BJ (cell line): ENCODE measurements around the gene GPANK1. TPM values are rescaled to one million over a fixed set of nuclear protein-coding genes. Genes with fewer than 3 reads are reported as not detected.

Experiments used
- CTCF ChIA-PET: fragments of 350-600 bp; formaldehyde crosslinking; extraction: SDS; loops from one replicate; lab custom pipeline; 2021; ENCODE audit warnings: antibody characterized with exemption, inconsistent platforms; lab: Yijun Ruan, JAX
- POLR2A ChIA-PET: fragments of 300-600 bp; sonication (Branson Sonifier 250); formaldehyde crosslinking; extraction: SDS; loops from one replicate; lab custom pipeline; 2021; ENCODE audit warnings: antibody characterized with exemption; lab: Charles Lee
- DNase-seq: peaks from one replicate; pipeline ENCODE4 v3.0.0-alpha.2; 2011; ENCODE audit warnings: low read depth
- H3K27me3 ChIP-seq: 2 replicates; pipeline ENCODE4 v1.6.0; 2011; ENCODE audit warnings: low read length; ENCODE audit not compliant: control insufficient read depth, insufficient read depth
- H3K36me3 ChIP-seq: 2 replicates; pipeline ENCODE4 v1.5.1; 2011; ENCODE audit warnings: low read length; ENCODE audit not compliant: control insufficient read depth, insufficient read depth
- H3K4me3 ChIP-seq: 2 replicates; pipeline ENCODE4 v1.5.1; 2011; ENCODE audit warnings: low read depth, mild to moderate bottlenecking, control low read depth, low read length
- polyA plus RNA-seq: library from polyadenylated mRNA; depleted of rRNA; stranded (reverse); fragments of >200 nt; gene quantifications from 2 replicates; pipeline ENCODE4 v1.2.3, GENCODE V29; 2011
- TF ChIP-seq, protein P1 (sequence below): IDR thresholded peaks from 2 replicates; pipeline ENCODE4 v1.5.1; 2011; ENCODE audit warnings: low read depth, mild to moderate bottlenecking, control low read depth, inconsistent platforms, low read length, moderate library complexity; ENCODE audit not compliant: insufficient read depth

GPANK1 gene
- polyA plus RNA-seq, 1 experiment: 15.0 TPM

DNA sequence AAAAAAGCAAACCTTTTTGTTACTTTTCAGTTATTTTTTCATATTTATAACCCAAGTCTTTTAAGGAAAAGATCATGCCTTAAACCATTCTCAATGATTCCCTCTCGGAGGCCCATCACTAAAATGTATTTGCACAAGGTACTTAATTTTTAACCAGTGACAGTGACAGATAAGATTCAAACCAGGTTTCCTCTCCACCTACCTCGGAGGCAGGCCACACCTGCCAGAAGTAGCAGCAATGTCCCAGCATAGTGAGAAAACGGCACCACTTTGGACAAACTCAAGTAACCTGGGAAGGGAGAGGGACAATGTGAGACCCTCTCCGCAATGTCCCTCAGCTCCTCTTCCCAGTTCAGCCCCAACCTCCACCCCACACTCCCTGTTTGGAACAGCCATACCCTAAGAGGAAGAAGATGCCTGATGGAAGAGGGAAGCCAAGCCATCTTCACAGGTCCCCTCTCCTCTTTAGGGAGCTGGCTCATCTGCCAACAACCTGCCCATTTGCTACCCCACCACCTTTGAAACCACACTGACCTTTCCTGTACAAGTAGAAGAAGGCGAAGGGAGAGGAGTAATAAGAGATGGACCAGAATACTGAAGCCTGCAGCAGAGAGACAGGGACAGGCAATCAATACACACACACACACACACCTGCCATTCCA, 36.1 kb upstream of the GPANK1 start:
- Histone ChIP-seq H3K4me3 (no peak overlapping the region), H3K27me3 (no peaks in the 10 kb centered on the region), H3K36me3 (peaks cover 3% of the 10 kb centered on the region; the same call in 1 of the 2 replicates)
- ChIA-PET CTCF (interaction anchor here (0.5 to 2.0 kb wide), 2 partner anchors 69 to 88 kb away, joined by 3 to 5 read pairs; no protein-coding TSS in a partner anchor), POLR2A (no interaction called here)
- TF ChIP-seq, protein P1, sequence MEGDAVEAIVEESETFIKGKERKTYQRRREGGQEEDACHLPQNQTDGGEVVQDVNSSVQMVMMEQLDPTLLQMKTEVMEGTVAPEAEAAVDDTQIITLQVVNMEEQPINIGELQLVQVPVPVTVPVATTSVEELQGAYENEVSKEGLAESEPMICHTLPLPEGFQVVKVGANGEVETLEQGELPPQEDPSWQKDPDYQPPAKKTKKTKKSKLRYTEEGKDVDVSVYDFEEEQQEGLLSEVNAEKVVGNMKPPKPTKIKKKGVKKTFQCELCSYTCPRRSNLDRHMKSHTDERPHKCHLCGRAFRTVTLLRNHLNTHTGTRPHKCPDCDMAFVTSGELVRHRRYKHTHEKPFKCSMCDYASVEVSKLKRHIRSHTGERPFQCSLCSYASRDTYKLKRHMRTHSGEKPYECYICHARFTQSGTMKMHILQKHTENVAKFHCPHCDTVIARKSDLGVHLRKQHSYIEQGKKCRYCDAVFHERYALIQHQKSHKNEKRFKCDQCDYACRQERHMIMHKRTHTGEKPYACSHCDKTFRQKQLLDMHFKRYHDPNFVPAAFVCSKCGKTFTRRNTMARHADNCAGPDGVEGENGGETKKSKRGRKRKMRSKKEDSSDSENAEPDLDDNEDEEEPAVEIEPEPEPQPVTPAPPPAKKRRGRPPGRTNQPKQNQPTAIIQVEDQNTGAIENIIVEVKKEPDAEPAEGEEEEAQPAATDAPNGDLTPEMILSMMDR: no peak
- no peak for DNase-seq

DNA sequence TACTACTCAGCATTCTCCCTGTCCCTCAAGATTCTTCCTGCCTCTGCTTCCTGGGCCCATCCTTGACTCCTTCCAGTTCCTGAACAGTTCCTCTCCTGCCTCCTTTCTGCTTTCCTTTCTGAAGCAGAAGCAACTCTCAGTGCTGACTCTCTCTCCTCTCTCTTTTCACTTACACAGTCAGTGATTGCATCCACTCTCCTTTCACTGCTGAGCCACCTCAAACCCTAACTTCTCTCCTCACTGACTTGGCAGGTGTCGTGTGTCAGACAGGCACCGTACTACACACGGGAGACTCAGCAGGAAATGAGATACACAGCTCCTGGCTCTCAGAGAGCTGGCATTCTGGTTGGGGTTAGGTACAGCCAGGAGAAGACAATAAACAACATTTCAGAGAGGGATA, 32.8 kb upstream of the GPANK1 start:
- Histone ChIP-seq H3K4me3 (no peak overlapping the region), H3K36me3 (peaks cover 18% of the 10 kb centered on the region), H3K27me3 (no peaks in the 10 kb centered on the region)
- TF ChIP-seq, protein P1: no peak
- no peak for DNase-seq
- CTCF ChIA-PET: no interaction called here
- POLR2A ChIA-PET: no interaction called here

DNA sequence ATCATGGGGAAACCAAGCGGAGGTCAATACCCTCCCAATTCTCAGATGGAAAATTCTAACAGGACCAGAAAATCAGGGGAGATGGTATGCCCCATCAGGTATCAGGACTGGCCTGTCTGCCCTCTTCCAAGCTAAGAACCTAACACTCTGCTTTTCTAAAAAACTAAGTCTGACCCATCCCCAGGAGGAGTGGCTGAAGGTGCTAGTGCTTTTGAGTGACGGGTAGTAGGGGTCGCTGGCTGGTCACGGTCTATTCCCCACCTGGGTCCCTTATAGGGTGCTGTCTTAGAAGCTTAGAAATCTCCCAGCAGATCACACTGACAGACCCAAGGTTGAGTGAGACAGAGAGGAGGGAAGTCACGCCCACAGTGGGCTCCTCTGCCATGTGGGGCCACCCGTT, 28.7 kb upstream of the GPANK1 start:
- TF ChIP-seq, protein P1: no peak
- Histone ChIP-seq H3K27me3 (no peaks in the 10 kb centered on the region), H3K36me3 (peaks cover 36% of the 10 kb centered on the region), H3K4me3 (no peak overlapping the region)
- CTCF ChIA-PET: no interaction called here
- no peak for DNase-seq
- POLR2A ChIA-PET: no interaction called here

DNA sequence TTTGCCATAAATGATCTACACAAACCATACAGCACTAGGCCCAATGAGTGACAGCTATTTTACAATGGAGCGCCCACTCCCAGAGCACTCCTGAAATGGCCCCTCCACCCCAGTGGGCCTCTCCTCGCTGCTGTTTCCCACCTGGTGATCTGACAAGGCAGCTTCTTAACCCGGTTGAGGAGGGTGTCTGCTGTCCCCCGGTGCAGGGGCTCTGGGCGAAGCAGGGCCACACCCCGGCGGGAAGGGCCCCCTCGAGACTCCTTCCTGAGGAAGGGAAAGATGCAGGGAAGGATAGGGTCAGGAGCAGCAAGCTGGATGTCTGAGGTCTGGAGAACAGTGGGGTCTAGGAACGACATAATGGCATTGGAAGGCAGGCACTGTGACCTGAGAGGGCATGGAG, 28.1 kb upstream of the GPANK1 start:
- H3K4me3 ChIP-seq: no peak overlapping the region
- H3K27me3 ChIP-seq: no peaks in the 10 kb centered on the region
- ChIA-PET POLR2A (no interaction called here), CTCF (interaction anchor here (2.1 kb wide), 1 partner anchor 12 kb away, joined by 12 read pairs; the partner anchor contains the start of gene LY6G5C)
- TF ChIP-seq, protein P1: no peak
- H3K36me3 ChIP-seq: peaks cover 41% of the 10 kb centered on the region
- no peak for DNase-seq

DNA sequence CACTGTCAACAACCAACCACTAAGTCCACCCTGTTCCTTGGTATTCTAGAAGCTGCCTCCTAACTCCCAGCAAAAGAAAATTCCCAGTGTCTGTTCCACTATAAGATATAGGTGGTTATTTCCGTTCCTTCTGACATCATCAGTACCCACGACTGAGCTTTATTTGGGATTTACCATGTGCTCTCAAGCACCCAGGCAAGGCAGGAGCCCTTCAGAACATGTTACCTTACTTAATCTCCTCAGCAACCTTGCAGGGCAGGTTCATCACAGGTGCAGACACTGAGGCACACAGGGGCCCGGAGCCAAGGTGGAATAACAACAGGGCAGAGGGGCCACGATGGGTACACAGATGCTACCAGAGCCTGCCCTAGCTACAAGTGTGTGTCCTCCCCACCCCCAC, 27.6 kb upstream of the GPANK1 start:
- TF ChIP-seq, protein P1: no peak
- H3K36me3 ChIP-seq: peaks cover 43% of the 10 kb centered on the region
- CTCF ChIA-PET: interaction anchor here (2.1 kb wide), 1 partner anchor 11 kb away, joined by 12 read pairs; the partner anchor contains the start of gene LY6G5C
- no peak overlapping the region for H3K4me3 ChIP-seq
- POLR2A ChIA-PET: no interaction called here
- no peak for DNase-seq
- H3K27me3 ChIP-seq: no peaks in the 10 kb centered on the region
